Measurements from ENCODE around the gene SRP14.
A peak's percentile ranks its signal among the peaks of the same experiment; 100 is the strongest.
"Not testable (repeated sequence)": the region's sequence is repeated elsewhere in the genome, so short reads cannot be mapped to it uniquely, and the experiment has no call there.

Gene SRP14

GRCh38 chr15:40037721-40038120 is 1.3 kb downstream of the SRP14 start:
- Histone ChIP-seq H3K4me3 (ENCODE audit: low read depth in 1 of 2, low read length in 1 of 2) (peak overlapping the region; percentile 91 to 93), H3K27me3 (no peaks in the 10 kb centered on the region), H3K9me3 (no peaks in the 10 kb centered on the region), H3K27ac (no peak overlapping the region), H3K4me1 (ENCODE audit: control insufficient read depth in 1 of 2, insufficient read depth in 1 of 2, low read depth in 1 of 2, low read length in 1 of 2) (peaks cover 16% of the 10 kb centered on the region in 2 experiments), H3K36me3 (peaks cover 44% of the 10 kb centered on the region)
- TF ChIP-seq CTCF (IDR thresholded peaks at IDR 0.05) = no peak

GRCh38 chr15:40035182-40035581 is 3.8 kb downstream of the SRP14 start:
- not testable (repeated sequence) for H3K4me3 ChIP-seq (ENCODE audit: low read depth in 1 of 2, low read length in 1 of 2); H3K27me3 ChIP-seq; H3K27ac ChIP-seq; H3K9me3 ChIP-seq
- H3K4me1 ChIP-seq (ENCODE audit: control insufficient read depth in 1 of 2, insufficient read depth in 1 of 2, low read depth in 1 of 2, low read length in 1 of 2) = peaks cover 16% of the 10 kb centered on the region in 2 experiments
- H3K36me3 ChIP-seq = peaks cover 70% of the 10 kb centered on the region

- Histone ChIP-seq H3K27ac (no peak overlapping the region), H3K9me3 (no peaks in the 10 kb centered on the region), H3K27me3 (no peaks in the 10 kb centered on the region), H3K4me3 (ENCODE audit: low read depth in 1 of 2, low read length in 1 of 2) (no peak overlapping the region), H3K4me1 (ENCODE audit: control insufficient read depth in 1 of 2, insufficient read depth in 1 of 2, low read depth in 1 of 2, low read length in 1 of 2) (peaks cover 13 to 14% of the 10 kb centered on the region in 2 experiments), H3K36me3 (peaks cover 78% of the 10 kb centered on the region)
- no peak for TF ChIP-seq CTCF (IDR thresholded peaks at IDR 0.05)
Measured at GRCh38 chr15:40034186-40034946, 4.6 kb downstream of the SRP14 start.

- Histone ChIP-seq H3K9me3 (no peaks in the 10 kb centered on the region), H3K4me3 (ENCODE audit: low read depth in 1 of 2, low read length in 1 of 2) (no peak overlapping the region), H3K36me3 (peaks cover 96% of the 10 kb centered on the region), H3K27me3 (no peaks in the 10 kb centered on the region), H3K27ac (no peak overlapping the region), H3K4me1 (ENCODE audit: control insufficient read depth in 1 of 2, insufficient read depth in 1 of 2, low read depth in 1 of 2, low read length in 1 of 2) (no peaks in the 10 kb centered on the region)
- TF ChIP-seq CTCF (IDR thresholded peaks at IDR 0.05) = no peak
Measured at GRCh38 chr15:40032125-40032839, 6.7 kb downstream of the SRP14 start.

GRCh38 chr15:40031300-40031699 is 7.7 kb downstream of the SRP14 start:
- H3K36me3 ChIP-seq = peaks cover 97% of the 10 kb centered on the region
- H3K27ac ChIP-seq = no peak overlapping the region
- H3K9me3 ChIP-seq = no peaks in the 10 kb centered on the region
- H3K4me3 ChIP-seq (ENCODE audit: low read depth in 1 of 2, low read length in 1 of 2) = no peak overlapping the region
- no peak for TF ChIP-seq CTCF (IDR thresholded peaks at IDR 0.05)
- H3K4me1 ChIP-seq (ENCODE audit: control insufficient read depth in 1 of 2, insufficient read depth in 1 of 2, low read depth in 1 of 2, low read length in 1 of 2) = no peaks in the 10 kb centered on the region
- no peaks in the 10 kb centered on the region for H3K27me3 ChIP-seq
